Cardiac fibroblast (primary cell): ENCODE results near the gene MAN2A2.
A peak's percentile ranks its signal among the peaks of the same experiment; 100 is the strongest.

Experiments
- DNase-seq, 2 donors: peaks; one replicate each; pipeline versions ENCODE4 v3.0.0 to v3.0.0-alpha.2; 2010; ENCODE audit warnings: low read depth in 2 of 2
- H3K4me3 ChIP-seq, 2 donors: replicated peaks in 1 of 2; 1 replicate in 1 of 2; 2 replicates in 1 of 2; pipeline ENCODE4 v1.5.1; 2011; ENCODE audit warnings: low read depth in 2 of 2, low read length in 2 of 2, mild to moderate bottlenecking in 2 of 2, moderate library complexity in 1 of 2
- TF ChIP-seq, protein P1 (sequence below): IDR thresholded peaks from one replicate; pipeline ENCODE4 v1.5.1; 2011; ENCODE audit warnings: low read depth, mild to moderate bottlenecking, low read length, inconsistent platforms

Gene MAN2A2

GRCh38 chr15:90860942-90861675 lies 42.0 kb upstream of the MAN2A2 start:
- no peak overlapping the region for H3K4me3 ChIP-seq
- DNase-seq: no peak

GRCh38 chr15:90862487-90862886 lies 40.6 kb upstream of the MAN2A2 start:
- TF ChIP-seq, protein P1, sequence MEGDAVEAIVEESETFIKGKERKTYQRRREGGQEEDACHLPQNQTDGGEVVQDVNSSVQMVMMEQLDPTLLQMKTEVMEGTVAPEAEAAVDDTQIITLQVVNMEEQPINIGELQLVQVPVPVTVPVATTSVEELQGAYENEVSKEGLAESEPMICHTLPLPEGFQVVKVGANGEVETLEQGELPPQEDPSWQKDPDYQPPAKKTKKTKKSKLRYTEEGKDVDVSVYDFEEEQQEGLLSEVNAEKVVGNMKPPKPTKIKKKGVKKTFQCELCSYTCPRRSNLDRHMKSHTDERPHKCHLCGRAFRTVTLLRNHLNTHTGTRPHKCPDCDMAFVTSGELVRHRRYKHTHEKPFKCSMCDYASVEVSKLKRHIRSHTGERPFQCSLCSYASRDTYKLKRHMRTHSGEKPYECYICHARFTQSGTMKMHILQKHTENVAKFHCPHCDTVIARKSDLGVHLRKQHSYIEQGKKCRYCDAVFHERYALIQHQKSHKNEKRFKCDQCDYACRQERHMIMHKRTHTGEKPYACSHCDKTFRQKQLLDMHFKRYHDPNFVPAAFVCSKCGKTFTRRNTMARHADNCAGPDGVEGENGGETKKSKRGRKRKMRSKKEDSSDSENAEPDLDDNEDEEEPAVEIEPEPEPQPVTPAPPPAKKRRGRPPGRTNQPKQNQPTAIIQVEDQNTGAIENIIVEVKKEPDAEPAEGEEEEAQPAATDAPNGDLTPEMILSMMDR: no peak
- DNase-seq: no peak
- no peak overlapping the region for H3K4me3 ChIP-seq

More at GRCh38 chr15:90860942-90861675, 42.0 kb upstream of the MAN2A2 start:
- TF ChIP-seq, protein P1: no peak

- no peak overlapping the region for H3K4me3 ChIP-seq
- TF ChIP-seq, protein P1: no peak
- DNase-seq: peak; percentile 35 to 70
Observed at GRCh38 chr15:90862964-90863778, 39.9 kb upstream of the MAN2A2 start.

- DNase-seq: peak in 1 of 2 donors; percentile 24
- TF ChIP-seq, protein P1: no peak
- no peak overlapping the region for H3K4me3 ChIP-seq
Observed at GRCh38 chr15:90863987-90864386, 39.1 kb upstream of the MAN2A2 start.

DNA sequence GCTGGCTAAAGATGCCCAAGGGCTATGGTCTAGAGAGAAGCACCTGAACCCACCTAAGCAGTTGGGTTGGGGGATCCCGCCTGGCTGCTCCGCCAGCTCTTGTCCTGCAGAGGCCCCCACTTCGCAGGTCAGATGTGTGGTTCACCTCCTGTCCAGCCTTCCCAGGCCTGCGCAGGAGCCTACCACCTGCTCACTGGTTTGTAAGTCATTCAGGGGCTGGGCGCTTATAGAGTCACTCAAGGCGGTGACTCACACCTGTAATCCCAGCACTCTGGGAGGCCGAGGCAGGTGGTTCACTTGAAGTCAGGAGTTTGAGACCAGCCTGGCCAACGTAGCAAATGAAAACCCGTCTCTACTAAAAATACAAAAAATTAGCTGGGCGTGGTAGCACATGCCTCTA lies 38.6 kb upstream of the MAN2A2 start:
- DNase-seq: no peak
- no peak overlapping the region for H3K4me3 ChIP-seq
- TF ChIP-seq, protein P1: no peak

GRCh38 chr15:90865702-90866101 lies 37.4 kb upstream of the MAN2A2 start:
- no peak overlapping the region for H3K4me3 ChIP-seq
- TF ChIP-seq, protein P1: no peak
- no peak for DNase-seq
